Spleen (tissue), 11 donors: ENCODE measurements around the gene SPRN. TPM values are rescaled to one million over a fixed set of nuclear protein-coding genes. Genes with fewer than 3 reads are reported as not detected.
"Not testable (repeated sequence)": the region's sequence is repeated elsewhere in the genome, so short reads cannot be mapped to it uniquely, and the experiment has no call there.

Experiments
- DNase-seq: peaks from one replicate; pipeline ENCODE4 v3.0.0-alpha.2; 2020
- H3K27ac ChIP-seq, 8 donors: fragments of 200-600 bp; sonication (generic) in 7 of 8; 1 replicate in 4 of 8; 2 replicates in 4 of 8; pipeline versions ENCODE4 v1.5.0 to v1.8.0; 2016 to 2021; ENCODE audit warnings: inconsistent platforms in 4 of 8, mild to moderate bottlenecking in 4 of 8, moderate library complexity in 1 of 8
- H3K27me3 ChIP-seq, 7 donors: fragments of 200-600 bp; sonication (generic) in 6 of 7; replicated peaks in 1 of 7; 1 replicate in 4 of 7; 2 replicates in 3 of 7; pipeline versions ENCODE4 v1.5.0 to v1.8.0; 2016 to 2021; ENCODE audit warnings: inconsistent platforms in 3 of 7, mild to moderate bottlenecking in 1 of 7
- H3K36me3 ChIP-seq, 6 donors: fragments of 200-600 bp; sonication (generic) in 5 of 6; 1 replicate in 4 of 6; 2 replicates in 2 of 6; pipeline versions ENCODE4 v1.5.0 to v1.8.0; 2016 to 2021; ENCODE audit warnings: inconsistent platforms in 2 of 6
- H3K4me1 ChIP-seq, 6 donors: fragments of 200-600 bp; sonication (generic) in 5 of 6; 1 replicate in 3 of 6; 2 replicates in 3 of 6; pipeline versions ENCODE4 v1.5.0 to v1.8.0; 2016 to 2021; ENCODE audit warnings: inconsistent platforms in 3 of 6
- H3K4me3 ChIP-seq, 8 donors: fragments of 200-600 bp; sonication (generic) in 7 of 8; 1 replicate in 4 of 8; 2 replicates in 4 of 8; pipeline versions ENCODE4 v1.5.0 to v1.8.0; 2016 to 2021; ENCODE audit warnings: inconsistent platforms in 4 of 8, mild to moderate bottlenecking in 4 of 8, moderate library complexity in 2 of 8
- H3K9me3 ChIP-seq, 8 donors: fragments of 200-600 bp; sonication (generic) in 7 of 8; 1 replicate in 4 of 8; 2 replicates in 4 of 8; pipeline versions ENCODE4 v1.5.0 to v1.8.0; 2016 to 2021; ENCODE audit warnings: inconsistent platforms in 4 of 8
- POLR2A ChIP-seq, 3 donors: fragments of 450-650 bp; IDR thresholded peaks; one replicate each; pipeline ENCODE4 v1.5.1; 2017; ENCODE audit warnings: antibody characterized with exemption in 3 of 3, mild to moderate bottlenecking in 1 of 3
- POLR2AphosphoS5 ChIP-seq, 3 donors: sonication (generic); formaldehyde crosslinking; IDR thresholded peaks; one replicate each; pipeline ENCODE4 v1.5.1; 2017; ENCODE audit warnings: antibody characterized with exemption in 3 of 3
- WGBS, 5 donors: extraction: QIAGEN DNeasy Blood & Tissue Kit in 3 of 5; methylation state at CpG; one replicate each; pipeline versions ENCODE4 v1.1.5 to v1.1.7; 2013 to 2018; 5-methylcytosine and 5-hydroxymethylcytosine counted together
- intact Hi-C: fragments of 100-400 bp; cut with DNase I; formaldehyde crosslinking; loops from one replicate; pipeline ENCODE4 v1.15.0; 2023; ENCODE audit warnings: low total_unique reads
- polyA plus RNA-seq, 3 donors: library from polyadenylated mRNA; stranded (reverse); fragments of 200-250 nt; gene quantifications; one replicate each; pipeline ENCODE4 v1.2.1, GENCODE V29; 2013
- total RNA-seq, 7 donors: library from RNA; depleted of rRNA in 3 of 7; stranded (reverse); fragments of >200 nt in 3 of 7; fragmentation: NEBNext Ultra II Directional in 4 of 7; extraction: Animal tissue kit (Norgen Biotek cat#: 25700) in 4 of 7; gene quantifications; one replicate each; pipeline versions ENCODE4 v1.1.0 to v1.2.1, GENCODE V29; 2016 to 2021
- TF ChIP-seq, protein P1 (sequence below), 11 experiments: fragments of 200-600 bp in 7 of 11; fragments of 450-650 bp in 4 of 11; sonication (generic) in 4 of 11; IDR thresholded peaks in 8 of 11; conservative IDR thresholded peaks in 3 of 11; 1 replicate in 7 of 11; 2 replicates in 4 of 11; pipeline versions ENCODE4 v1.4.0 to v1.8.0; 2016 to 2021; ENCODE audit warnings: antibody characterized with exemption in 11 of 11, inconsistent platforms in 4 of 11, mild to moderate bottlenecking in 1 of 11
- donor health status: healthy with polysubstance abuse.
- donor health status: DM: no; HTN: no; CAD: no; lungs with moderate emphysema.
- donor health status: DM: no; HTN: no; CAD: no.
- donor health status: Bipolar disorder and iron deficiency.
- donor health status: healthy.
- donor health status: DM: no; HTN: no; CAD: no.
- donor health status: DM: yes; HTN: yes; CAD: no.

SPRN gene
- total and polyA plus RNA-seq, 10 donors = 0.14 to 0.58 (median 0.21) TPM; not detected in 4

- H3K4me3 ChIP-seq = peak overlapping the region in 1 of 8 donors; percentile 35
- H3K9me3 ChIP-seq = peaks cover 0 to 11% (median 2%) of the 10 kb centered on the region in 8 donors
- H3K27me3 ChIP-seq = peaks cover 0 to 25% (median 3%) of the 10 kb centered on the region in 7 donors
- peaks cover 0 to 33% (median 15%) of the 10 kb centered on the region in 6 donors for H3K36me3 ChIP-seq
- peaks cover 3 to 16% (median 9%) of the 10 kb centered on the region in 6 donors for H3K4me1 ChIP-seq
- intact Hi-C loops, DNase-seq, H3K27ac ChIP-seq: not testable (repeated sequence)
- WGBS, 5 donors = 31% methylated on average over 9 of the region's 46 CpGs; no CpG with 5 or more reads in 4 of the 5 donors
These were observed 323 bp downstream of the SPRN start for GRCh38 chr10:133424102-133424501.

DNA sequence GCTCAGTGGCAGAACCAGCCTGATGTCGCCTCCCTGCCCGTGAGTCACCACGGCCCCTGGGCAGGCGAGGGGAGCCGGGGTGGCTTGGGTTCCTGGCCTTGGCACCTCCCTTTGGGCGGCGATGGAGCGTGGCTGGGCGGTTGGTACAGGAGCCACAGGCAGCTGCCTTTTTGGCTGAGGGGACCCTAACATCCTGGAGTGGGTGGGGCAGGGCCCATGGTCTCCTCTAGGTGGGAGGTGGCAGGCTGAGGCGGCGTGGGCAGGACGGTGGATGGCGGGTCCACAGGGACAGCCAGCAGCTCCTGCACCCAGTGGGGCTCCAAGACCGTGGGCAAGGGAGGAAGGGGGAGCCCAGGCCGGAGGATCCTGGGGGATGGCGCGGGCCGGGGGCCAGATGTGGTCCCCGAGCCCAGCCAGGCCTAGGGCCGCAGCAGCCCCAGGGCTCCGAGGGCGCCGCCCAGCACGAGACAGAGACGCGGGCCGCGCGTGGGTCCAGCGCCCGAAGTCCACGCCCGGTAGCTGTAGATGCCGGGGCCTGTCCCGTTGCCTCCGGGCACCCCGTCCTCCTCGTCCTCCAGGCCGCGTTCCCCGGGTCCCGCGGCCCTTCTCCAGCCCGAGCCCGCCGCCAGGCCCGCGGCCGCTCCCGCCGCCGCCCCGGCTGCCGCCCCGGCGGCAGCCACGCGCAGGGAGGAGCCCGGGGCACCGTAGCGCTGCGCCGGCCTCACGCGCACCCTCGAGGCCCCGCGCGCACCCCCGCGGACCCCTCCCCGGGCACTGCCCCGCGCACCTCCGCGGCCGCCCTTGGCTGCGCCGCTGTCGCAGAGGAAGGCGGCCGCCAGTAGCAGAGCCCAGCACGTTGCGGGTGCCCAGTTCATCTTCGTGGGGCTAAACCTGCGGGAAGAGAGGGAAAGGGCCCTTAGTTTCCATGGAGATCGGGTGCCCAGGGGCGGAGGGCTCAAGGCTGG, 1.3 kb downstream of the SPRN start:
- 18 to 60% (median 24%) methylated on average over 11 to 88 of the region's 88 CpGs for WGBS, 5 donors
- DNase-seq = peak; percentile 75
- Histone ChIP-seq H3K27me3 (peaks cover 0 to 25% (median 3%) of the 10 kb centered on the region in 7 donors), H3K9me3 (peaks cover 0 to under 1% (median 0%) of the 10 kb centered on the region in 8 donors), H3K36me3 (peaks cover 0 to 43% (median 23%) of the 10 kb centered on the region in 6 donors), H3K27ac (no peak overlapping the region), H3K4me1 (peaks cover 3 to 16% (median 9%) of the 10 kb centered on the region in 6 donors), H3K4me3 (peak overlapping the region in 2 of 8 donors; percentile 18 to 51)
- peak in 2 of 3 donors; percentile 12 to 41 for TF ChIP-seq POLR2AphosphoS5 (IDR thresholded peaks at IDR 0.05)
- TF ChIP-seq, protein P1, sequence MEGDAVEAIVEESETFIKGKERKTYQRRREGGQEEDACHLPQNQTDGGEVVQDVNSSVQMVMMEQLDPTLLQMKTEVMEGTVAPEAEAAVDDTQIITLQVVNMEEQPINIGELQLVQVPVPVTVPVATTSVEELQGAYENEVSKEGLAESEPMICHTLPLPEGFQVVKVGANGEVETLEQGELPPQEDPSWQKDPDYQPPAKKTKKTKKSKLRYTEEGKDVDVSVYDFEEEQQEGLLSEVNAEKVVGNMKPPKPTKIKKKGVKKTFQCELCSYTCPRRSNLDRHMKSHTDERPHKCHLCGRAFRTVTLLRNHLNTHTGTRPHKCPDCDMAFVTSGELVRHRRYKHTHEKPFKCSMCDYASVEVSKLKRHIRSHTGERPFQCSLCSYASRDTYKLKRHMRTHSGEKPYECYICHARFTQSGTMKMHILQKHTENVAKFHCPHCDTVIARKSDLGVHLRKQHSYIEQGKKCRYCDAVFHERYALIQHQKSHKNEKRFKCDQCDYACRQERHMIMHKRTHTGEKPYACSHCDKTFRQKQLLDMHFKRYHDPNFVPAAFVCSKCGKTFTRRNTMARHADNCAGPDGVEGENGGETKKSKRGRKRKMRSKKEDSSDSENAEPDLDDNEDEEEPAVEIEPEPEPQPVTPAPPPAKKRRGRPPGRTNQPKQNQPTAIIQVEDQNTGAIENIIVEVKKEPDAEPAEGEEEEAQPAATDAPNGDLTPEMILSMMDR (IDR thresholded peaks at IDR 0.05 in 8 of 11, conservative IDR thresholded peaks at IDR 0.05 in 3 of 11) = no peak
- intact Hi-C loops = no loop called here

- Histone ChIP-seq H3K27ac (no peak overlapping the region), H3K36me3 (peaks cover 0 to 48% (median 24%) of the 10 kb centered on the region in 6 donors), H3K9me3 (no peaks in the 10 kb centered on the region), H3K27me3 (peaks cover 0 to 25% (median 3%) of the 10 kb centered on the region in 7 donors), H3K4me3 (no peak overlapping the region), H3K4me1 (peaks cover 3 to 16% (median 9%) of the 10 kb centered on the region in 6 donors)
- intact Hi-C loops = no loop called here
- WGBS, 5 donors = 83 to 86% (median 84%) methylated on average over 16 of the region's 16 CpGs
- TF ChIP-seq, protein P1 (IDR thresholded peaks at IDR 0.05 in 8 of 11, conservative IDR thresholded peaks at IDR 0.05 in 3 of 11) = no peak
- TF ChIP-seq POLR2A (IDR thresholded peaks at IDR 0.05) (no peak), POLR2AphosphoS5 (IDR thresholded peaks at IDR 0.05) (peak in 1 of 3 donors; percentile 3)
- no peak for DNase-seq
These were observed 2.1 kb downstream of the SPRN start for GRCh38 chr10:133422223-133422806.

DNA sequence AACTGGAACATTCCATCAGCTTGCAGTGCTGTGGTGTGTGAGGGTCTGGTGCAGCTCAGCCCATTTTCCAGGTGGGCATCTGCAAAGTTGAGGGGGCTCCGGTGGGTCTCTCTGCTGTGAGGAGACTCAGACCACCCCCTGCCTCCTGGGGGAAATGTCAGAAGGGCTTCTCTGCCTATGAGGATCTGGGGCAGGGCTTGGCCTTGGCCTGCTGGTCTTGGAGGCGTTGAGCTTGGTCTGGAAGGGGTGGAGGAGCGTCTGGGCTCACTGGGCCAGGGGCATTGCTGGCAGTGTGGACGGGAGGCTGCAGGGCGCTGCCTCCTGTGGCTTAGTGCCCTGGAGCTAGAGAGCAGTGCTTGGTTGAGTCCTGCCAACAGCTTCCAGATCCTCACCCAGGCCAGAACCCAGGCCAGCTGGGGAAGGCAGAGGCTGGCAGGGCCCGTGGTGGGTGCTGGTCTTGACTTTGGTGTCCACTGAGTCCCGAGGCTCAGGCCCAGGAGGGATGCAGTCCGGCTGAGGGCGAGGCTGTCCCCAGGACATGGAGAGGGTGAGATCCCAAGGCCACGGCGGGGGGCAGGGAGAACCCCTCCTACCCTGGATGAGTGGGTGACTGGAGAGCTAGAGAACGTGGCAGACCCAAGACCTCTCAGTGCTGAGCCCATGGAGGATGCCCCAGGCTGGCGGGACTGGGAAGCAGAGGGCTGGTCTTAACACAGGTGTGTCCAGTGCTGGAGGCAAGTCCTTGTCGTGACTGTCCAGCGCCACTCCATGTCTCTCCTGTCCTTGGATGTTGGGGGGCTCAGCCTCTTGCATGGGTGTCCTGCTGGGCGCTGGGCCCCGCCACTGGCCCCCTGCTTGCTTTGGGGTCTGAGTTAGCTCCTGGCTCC, 2.8 kb downstream of the SPRN start:
- 83 to 91% (median 88%) methylated on average over 9 to 16 of the region's 17 CpGs for WGBS, 5 donors
- peaks cover 3 to 16% (median 9%) of the 10 kb centered on the region in 6 donors for H3K4me1 ChIP-seq
- intact Hi-C loops = no loop called here
- H3K36me3 ChIP-seq = peaks cover 0 to 48% (median 24%) of the 10 kb centered on the region in 6 donors
- H3K4me3 ChIP-seq = no peak overlapping the region
- no peak overlapping the region for H3K27ac ChIP-seq
- no peaks in the 10 kb centered on the region for H3K9me3 ChIP-seq
- peak; percentile 74 for DNase-seq
- TF ChIP-seq POLR2A (IDR thresholded peaks at IDR 0.05) (no peak), POLR2AphosphoS5 (IDR thresholded peaks at IDR 0.05) (peak in 1 of 3 donors; percentile 7)
- peaks cover 0 to 25% (median 3%) of the 10 kb centered on the region in 7 donors for H3K27me3 ChIP-seq
